IPS-15b (cell line): ENCODE measurements around the gene TRMT44.
"Not testable (repeated sequence)": the region's sequence is repeated elsewhere in the genome, so short reads cannot be mapped to it uniquely, and the experiment has no call there.

Source experiments
- H3K27me3 ChIP-seq: one replicate; pipeline ENCODE4 v1.6.1; 2013; ENCODE audit warnings: low read length; ENCODE audit not compliant: control insufficient read depth, insufficient read depth
- H3K36me3 ChIP-seq: one replicate; pipeline ENCODE4 v1.6.1; 2013; ENCODE audit warnings: low read length; ENCODE audit not compliant: control insufficient read depth, insufficient read depth
- H3K4me1 ChIP-seq: one replicate; pipeline ENCODE4 v1.6.1; 2013; ENCODE audit warnings: mild to moderate bottlenecking, low read length; ENCODE audit not compliant: control insufficient read depth, insufficient read depth
- H3K4me3 ChIP-seq: one replicate; pipeline ENCODE4 v1.5.1; 2013; ENCODE audit warnings: low read depth, low read length
- H3K9ac ChIP-seq: one replicate; pipeline ENCODE4 v1.6.1; 2013; ENCODE audit warnings: low read depth, mild to moderate bottlenecking, low read length
- H3K9me3 ChIP-seq: one replicate; pipeline ENCODE4 v1.6.1; 2013; ENCODE audit warnings: mild to moderate bottlenecking, low read length; ENCODE audit not compliant: control insufficient read depth, insufficient read depth

Gene TRMT44

DNA sequence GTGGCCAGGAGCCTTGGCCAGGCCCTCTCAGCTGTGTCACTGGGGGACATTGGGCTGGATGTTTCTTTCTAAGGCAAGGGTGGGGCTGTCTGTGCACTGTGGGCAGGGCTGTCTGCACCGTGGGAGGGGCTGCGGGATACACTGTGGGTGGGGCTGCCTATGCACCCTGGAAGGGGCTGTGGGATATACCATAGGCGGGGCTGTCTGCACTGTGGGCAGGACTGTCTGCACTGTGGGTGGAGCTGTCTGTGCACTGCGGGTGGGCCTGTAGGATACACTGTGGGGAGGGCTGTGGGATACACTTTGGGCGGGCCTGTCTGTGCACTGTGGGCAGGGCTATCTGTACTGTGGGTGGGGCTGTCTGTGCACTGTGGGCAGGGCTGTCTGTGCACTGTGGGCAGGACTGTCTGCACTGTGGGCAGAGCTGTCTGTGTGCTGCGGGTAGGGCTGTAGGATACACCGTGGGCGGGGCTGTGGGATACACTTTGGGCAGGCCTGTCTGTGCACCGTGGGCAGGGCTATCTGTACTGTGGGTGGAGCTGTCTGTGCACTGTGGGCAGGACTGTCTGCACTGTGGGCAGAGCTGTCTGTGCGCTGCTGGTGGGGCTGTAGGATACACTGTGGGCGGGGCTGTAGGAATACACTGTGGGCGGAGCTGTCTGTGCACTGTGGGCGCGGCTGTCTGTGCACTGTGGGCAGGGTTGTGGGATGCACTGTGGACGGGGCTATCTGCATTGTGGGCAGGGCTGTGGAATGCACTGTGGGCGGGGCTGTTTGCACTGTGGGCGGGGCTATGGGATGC is 31.1 kb upstream of the TRMT44 start:
- Histone ChIP-seq H3K27me3 (no peaks in the 10 kb centered on the region), H3K4me1 (peaks cover 4% of the 10 kb centered on the region), H3K36me3 (peaks cover 2% of the 10 kb centered on the region)

DNA sequence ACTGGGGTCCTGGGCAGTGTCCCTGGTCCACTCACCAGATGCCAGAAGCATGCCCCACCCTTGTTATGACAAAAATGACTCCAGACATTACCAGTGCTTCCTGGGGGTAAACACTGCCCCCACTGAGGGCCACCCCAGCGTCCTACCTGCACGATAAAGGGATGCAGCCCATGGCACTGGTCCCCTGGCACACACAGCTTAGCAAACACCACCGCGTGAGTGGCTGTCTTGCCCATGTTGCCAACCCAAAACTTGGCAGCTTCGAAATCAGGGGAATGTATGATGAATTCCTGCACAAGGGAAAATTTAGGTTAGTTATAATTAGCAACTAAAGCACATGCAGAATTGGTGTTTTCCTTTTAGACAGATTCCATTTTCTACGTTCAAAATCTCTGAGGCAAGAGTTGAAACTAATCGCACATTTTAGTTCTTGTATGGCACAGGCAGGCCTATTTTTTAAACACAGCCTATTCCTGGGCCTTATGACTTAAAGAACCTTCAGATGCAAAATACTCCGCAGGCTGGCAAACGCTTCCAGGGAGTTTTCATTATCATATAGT is 30.4 kb upstream of the TRMT44 start:
- H3K36me3 ChIP-seq: peaks cover 2% of the 10 kb centered on the region
- no peak overlapping the region for H3K9ac ChIP-seq
- no peak overlapping the region for H3K4me3 ChIP-seq
- H3K9me3 ChIP-seq: no peaks in the 10 kb centered on the region
- peaks cover 4% of the 10 kb centered on the region for H3K4me1 ChIP-seq
- no peaks in the 10 kb centered on the region for H3K27me3 ChIP-seq

More for the DNA sequence above, 31.1 kb upstream of the TRMT44 start:
- Histone ChIP-seq H3K4me3 (no peak overlapping the region), H3K9ac (no peak overlapping the region), H3K9me3 (no peaks in the 10 kb centered on the region)

- Histone ChIP-seq H3K36me3 (peaks cover 2% of the 10 kb centered on the region), H3K27me3 (no peaks in the 10 kb centered on the region), H3K4me3 (peak overlapping the region; percentile 12), H3K9me3 (no peaks in the 10 kb centered on the region), H3K9ac (no peak overlapping the region), H3K4me1 (peaks cover 4% of the 10 kb centered on the region)
Measured at GRCh38 chr4:8410641-8411271, 29.8 kb upstream of the TRMT44 start.

DNA sequence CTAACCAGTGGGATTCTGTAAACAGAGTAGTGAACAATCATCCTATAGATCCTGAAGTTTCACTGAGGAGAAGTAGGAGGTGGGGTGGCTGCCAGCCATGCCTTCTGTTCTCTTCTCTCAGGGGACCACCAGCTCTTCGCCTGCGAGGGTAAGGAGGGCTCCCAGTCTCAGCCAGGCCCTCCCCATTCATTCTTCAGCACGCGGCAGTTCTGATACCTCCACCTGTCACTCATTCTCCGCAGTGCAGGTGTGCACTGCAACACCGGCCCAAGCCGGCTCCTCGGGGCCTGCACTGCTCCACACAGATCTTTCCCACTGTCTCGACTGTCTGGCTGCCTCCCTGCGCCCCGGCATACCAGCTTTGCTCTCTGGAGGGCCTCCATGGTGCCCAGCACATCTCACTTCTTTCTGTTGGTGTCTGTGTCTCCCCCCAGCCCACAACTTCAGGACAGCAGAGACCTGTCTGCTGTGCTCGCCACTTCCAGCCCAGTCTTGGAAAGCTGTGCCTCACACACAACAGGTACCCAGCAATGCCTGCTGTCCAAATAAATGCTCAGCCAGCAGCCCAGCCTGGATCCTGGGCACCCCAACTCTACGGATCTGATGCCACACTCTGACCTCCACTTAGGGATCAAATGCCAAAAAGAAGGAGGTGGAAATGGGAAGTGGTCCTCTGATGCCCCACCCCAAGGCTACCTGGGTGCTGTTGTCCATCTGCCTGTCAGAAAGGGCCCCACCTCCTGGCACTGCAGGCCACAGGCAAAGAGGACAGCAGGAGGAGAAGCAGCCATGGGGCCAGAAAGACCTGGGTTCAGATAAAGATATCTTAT is 29.0 kb upstream of the TRMT44 start:
- Histone ChIP-seq H3K4me1 (peaks cover 4% of the 10 kb centered on the region), H3K36me3 (peaks cover 2% of the 10 kb centered on the region), H3K27me3 (no peaks in the 10 kb centered on the region), H3K4me3 (no peak overlapping the region), H3K9ac (no peak overlapping the region), H3K9me3 (no peaks in the 10 kb centered on the region)

GRCh38 chr4:8412288-8412687 is 28.3 kb upstream of the TRMT44 start:
- no peaks in the 10 kb centered on the region for H3K27me3 ChIP-seq
- no peak overlapping the region for H3K4me3 ChIP-seq
- H3K9me3 ChIP-seq: no peaks in the 10 kb centered on the region
- peaks cover 2% of the 10 kb centered on the region for H3K36me3 ChIP-seq
- H3K4me1 ChIP-seq: peaks cover 4% of the 10 kb centered on the region
- H3K9ac ChIP-seq: no peak overlapping the region

- peaks cover 4% of the 10 kb centered on the region for H3K4me1 ChIP-seq
- H3K9ac ChIP-seq: no peak overlapping the region
- H3K27me3 ChIP-seq: no peaks in the 10 kb centered on the region
- peaks cover 2% of the 10 kb centered on the region for H3K36me3 ChIP-seq
- no peak overlapping the region for H3K4me3 ChIP-seq
- H3K9me3 ChIP-seq: no peaks in the 10 kb centered on the region
Measured at GRCh38 chr4:8414377-8414776, 26.2 kb upstream of the TRMT44 start.

- Histone ChIP-seq H3K27me3 (no peaks in the 10 kb centered on the region), H3K9ac (no peak overlapping the region), H3K36me3 (no peaks in the 10 kb centered on the region), H3K4me3 (no peak overlapping the region), H3K4me1 (no peaks in the 10 kb centered on the region), H3K9me3 (no peaks in the 10 kb centered on the region)
Measured at GRCh38 chr4:8417071-8417614, 23.4 kb upstream of the TRMT44 start.

GRCh38 chr4:8419222-8420041 is 21.1 kb upstream of the TRMT44 start:
- H3K9me3 ChIP-seq: no peaks in the 10 kb centered on the region
- H3K9ac ChIP-seq: no peak overlapping the region
- no peak overlapping the region for H3K4me3 ChIP-seq
- H3K36me3 ChIP-seq: no peaks in the 10 kb centered on the region
- H3K27me3 ChIP-seq: no peaks in the 10 kb centered on the region
- H3K4me1 ChIP-seq: no peaks in the 10 kb centered on the region

DNA sequence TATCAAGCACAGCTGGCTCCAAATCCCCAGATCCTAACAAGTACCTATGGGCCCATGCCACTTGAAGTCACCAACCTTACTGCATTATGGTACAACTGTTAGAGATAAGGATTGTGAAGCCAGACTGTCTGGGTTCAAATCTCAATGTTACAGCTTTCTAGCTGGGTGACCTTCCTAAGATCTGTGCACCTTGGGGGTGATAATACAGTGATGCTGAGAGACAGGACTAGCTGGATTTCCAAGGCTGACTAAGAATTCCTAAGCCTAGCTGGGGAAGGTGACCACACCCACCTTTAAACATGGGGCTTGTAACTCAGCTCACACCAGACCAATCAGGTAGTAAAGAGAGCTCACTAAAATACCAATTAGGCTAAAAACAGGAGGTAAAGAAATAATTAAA is 20.4 kb upstream of the TRMT44 start:
- H3K36me3 ChIP-seq, H3K9ac ChIP-seq, H3K9me3 ChIP-seq: not testable (repeated sequence)

DNA sequence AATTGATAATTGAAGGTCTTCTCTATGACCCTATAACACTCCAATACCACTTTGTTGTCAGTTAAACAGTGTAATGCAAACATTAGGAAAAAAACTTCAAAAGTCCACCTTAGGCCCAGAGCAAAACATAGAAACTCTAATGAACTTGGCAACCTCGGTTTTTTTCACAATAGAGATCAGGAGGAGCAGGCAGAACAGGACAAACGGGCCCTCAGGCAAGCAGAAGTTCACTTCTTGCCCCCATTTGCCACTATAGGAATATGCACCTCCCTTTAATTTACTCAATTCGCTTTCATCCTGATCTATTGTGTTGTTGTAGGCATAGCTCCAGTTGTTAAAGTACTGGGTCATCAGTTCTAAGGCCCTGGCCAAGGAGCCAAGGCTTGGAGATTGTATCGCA is 18.2 kb upstream of the TRMT44 start:
- Histone ChIP-seq H3K27me3 (no peaks in the 10 kb centered on the region), H3K36me3 (no peaks in the 10 kb centered on the region), H3K4me3 (no peak overlapping the region), H3K9ac (no peak overlapping the region), H3K4me1 (no peaks in the 10 kb centered on the region), H3K9me3 (no peaks in the 10 kb centered on the region)

More for the DNA sequence above, 20.4 kb upstream of the TRMT44 start:
- H3K4me3 ChIP-seq, H3K4me1 ChIP-seq, H3K27me3 ChIP-seq: not testable (repeated sequence)

GRCh38 chr4:8422786-8423185 is 17.8 kb upstream of the TRMT44 start:
- Histone ChIP-seq H3K9ac (no peak overlapping the region), H3K27me3 (no peaks in the 10 kb centered on the region), H3K36me3 (no peaks in the 10 kb centered on the region), H3K4me3 (no peak overlapping the region), H3K4me1 (no peaks in the 10 kb centered on the region), H3K9me3 (no peaks in the 10 kb centered on the region)
